NCI-H446 treated with DMSO at 0.1 percent for 48 hours (cell line): ENCODE data around the gene BMPER.

Experiments used
- DNase-seq: peaks from one replicate; lab custom pipeline; 2025; lab: John Stamatoyannopoulos, UW

The BMPER gene

DNA sequence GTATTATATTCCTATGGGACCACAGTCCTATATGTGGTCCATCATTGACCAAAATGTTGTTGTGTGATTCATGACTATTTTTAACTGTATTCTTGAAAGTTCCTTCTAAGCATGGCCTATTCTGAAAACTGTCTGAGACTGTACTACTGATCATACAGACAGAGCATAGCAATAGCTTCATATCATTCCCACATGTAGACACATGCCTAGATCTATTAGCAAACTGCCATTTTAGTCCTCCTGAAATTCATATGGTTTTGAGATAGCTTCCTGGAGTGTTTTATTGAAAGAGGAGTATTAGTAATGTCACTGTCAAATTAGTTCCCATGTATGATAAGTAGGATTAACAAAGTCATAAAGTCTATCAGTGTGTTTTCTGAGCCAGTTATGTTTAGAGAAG is 157.5 kb downstream of the BMPER start:
- no peak for DNase-seq

DNA sequence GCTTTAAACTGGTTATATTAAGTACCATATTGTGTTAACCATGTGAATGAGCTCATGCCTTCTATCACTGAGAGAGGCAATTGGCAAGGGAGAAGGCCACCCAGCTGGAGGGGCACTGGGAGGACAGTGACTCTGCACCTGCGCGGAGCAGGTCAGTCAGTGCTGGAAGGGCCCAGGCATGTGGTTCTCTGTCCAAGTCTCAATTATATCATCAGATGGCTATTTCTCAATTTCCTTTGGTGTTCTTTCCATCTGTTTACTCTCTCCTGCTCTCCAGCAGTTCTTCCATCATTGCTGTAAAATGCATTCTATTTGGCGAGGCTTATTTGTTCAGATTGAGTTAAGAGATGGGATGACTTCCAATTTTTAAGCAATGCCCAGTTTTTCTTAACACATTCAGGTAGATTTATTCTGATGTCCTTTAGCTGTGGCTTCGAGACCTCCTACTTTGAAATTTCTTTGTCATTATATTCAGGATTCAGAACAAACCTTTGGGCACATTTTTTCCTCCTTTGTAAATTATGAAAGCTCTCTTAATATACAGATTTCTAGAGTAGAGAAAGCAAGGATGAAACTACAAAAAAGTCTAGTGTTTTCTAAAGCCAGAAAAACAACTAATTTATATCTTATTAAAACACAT is 159.3 kb downstream of the BMPER start:
- peak; percentile 74 for DNase-seq

DNA sequence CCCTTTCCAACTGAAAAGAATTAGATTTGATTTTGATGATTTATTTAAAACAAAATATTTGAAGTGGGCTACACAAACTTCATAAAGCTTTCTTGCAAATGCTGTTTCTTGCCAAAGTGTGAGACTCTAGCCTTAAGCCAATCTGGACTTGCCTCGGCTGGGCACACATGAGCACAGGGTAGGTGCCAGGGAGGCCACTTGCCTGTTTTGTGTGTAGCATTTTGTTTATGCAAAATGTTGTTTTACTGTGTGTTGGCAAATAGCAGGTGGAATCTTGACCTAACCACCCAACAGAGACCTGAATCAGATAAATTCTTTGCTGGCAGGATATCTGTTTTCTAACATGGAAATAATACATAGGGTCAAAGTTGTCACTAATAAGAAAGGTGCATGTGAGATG is 161.1 kb downstream of the BMPER start:
- no peak for DNase-seq

DNA sequence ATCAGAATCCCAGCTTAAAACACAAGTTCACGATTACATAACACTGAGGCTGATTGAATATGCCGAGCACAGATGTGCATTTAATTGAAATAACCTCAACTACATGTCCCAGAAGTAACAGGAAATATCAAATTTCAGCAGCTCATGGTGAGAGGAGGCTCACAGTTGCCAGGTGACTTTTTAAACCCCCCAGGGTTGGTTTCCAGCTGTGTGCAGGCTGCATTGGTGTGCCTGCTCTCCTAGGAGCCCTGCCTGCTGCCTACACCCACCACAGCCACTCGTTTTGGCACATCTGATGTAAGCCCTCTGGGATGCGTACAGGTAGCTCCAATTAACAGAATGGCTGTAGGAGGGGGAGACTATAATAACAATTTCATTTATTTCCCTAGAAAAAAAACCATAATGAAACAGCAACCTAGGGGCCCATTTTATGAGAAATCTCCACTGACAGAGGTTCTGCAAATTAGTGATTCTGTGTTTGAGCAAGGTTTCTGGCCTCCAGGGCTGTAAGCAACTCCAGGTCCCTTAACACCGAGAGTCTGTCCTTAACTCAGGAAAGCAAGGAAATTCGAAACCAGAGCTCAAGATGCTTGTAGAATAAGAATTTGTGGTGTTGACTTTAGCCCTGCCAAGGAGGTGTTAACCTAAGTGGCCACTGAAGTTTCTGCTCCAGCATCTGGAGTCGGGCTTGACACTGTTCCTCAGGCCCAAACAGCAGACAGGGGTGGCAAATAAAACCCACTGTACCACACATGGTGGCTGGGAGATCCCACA is 161.9 kb downstream of the BMPER start:
- no peak for DNase-seq

DNA sequence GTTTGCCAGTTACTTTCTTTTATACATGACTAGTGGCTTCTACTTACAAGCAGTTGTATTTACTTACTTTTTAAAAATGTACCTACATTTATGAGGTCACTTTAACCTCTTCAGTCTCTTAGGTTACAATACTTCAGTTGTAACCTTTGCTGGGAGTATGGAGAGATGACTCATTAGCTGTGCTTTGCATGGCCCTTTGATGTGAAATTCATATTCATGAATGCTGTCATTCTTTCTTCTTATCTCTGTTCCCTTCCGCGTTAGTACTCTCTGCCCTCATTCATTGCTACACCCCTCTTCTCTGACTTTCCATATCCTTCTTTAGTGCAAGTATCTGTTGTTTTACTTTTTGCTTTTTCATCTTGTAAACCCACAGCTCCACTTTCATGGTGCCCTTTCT is 164.3 kb downstream of the BMPER start:
- DNase-seq = no peak

DNA sequence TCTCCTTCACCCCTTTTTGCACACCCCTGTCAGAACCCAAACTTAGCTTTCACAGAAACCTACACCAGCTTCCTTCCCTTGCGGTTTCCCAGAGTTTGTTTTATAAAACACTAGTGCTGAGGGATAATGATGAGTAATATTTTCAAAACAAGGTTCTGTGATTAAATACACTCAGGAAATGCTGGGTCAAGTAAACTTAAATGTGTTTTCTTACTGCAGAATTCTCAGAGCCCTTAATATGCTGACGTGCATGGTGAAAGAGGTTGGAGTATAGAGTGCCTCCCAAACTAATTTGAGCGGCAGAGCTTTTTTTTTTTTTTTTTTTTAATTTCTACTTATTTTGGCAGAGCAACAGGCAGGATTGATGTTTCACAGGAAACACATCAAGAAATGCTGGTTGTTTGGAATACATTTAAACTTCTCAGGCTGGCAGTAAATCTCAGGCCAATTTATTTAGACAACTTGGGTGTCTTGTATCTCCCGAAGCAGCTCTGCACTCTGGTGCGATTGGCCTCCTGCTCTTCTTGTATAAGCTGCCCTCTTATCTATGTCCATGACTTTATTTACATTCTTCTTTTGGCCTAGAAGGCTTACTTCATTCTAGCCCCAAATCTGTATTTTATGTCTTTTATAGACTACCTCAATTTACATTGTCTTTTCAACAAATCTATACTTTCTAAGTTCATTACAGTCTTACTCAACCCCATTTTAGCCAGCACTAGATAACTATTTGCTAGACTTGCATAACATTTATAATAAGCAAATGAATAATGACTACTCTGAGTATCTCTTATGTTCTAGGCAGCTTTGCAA is 165.4 kb downstream of the BMPER start:
- DNase-seq = no peak

DNA sequence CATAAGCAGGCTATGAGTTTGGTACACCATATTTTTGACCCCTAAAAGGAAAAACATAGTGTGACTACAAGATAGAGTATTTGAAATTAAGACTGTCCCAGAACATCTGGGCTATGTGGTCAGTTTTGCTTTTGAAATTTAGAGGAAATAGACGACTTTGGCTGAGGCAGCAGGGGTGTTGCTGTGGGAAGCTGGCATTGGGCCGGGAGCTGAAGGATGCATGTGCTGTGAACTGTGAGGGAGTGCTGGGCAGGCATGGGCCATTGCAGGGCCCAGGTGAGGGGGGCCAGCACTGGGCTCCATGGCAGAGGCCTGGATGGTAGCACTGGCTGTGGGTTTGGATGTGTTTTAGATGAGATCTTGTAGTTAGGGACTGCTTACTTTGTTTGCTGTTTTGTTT is 168.3 kb downstream of the BMPER start:
- no peak for DNase-seq

DNA sequence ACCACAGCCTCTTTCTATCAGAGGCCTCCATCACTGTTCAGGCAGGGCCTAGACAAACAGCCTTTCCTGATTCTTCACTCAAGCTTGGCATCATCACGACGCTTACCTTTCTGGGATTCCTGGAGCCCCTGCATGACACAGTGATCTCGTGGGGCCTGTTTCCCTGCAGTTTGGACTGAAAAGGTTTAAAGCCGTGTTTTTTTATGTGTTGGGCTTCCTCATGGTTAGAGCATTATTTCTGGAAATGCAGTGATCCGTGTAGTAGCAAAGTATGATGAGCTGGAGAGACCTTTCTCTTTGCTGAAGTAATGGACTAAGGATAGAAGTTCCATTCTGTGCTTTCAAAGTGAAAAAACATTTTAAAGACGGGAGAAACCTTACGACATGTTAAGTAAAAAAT is 169.1 kb downstream of the BMPER start:
- no peak for DNase-seq

DNA sequence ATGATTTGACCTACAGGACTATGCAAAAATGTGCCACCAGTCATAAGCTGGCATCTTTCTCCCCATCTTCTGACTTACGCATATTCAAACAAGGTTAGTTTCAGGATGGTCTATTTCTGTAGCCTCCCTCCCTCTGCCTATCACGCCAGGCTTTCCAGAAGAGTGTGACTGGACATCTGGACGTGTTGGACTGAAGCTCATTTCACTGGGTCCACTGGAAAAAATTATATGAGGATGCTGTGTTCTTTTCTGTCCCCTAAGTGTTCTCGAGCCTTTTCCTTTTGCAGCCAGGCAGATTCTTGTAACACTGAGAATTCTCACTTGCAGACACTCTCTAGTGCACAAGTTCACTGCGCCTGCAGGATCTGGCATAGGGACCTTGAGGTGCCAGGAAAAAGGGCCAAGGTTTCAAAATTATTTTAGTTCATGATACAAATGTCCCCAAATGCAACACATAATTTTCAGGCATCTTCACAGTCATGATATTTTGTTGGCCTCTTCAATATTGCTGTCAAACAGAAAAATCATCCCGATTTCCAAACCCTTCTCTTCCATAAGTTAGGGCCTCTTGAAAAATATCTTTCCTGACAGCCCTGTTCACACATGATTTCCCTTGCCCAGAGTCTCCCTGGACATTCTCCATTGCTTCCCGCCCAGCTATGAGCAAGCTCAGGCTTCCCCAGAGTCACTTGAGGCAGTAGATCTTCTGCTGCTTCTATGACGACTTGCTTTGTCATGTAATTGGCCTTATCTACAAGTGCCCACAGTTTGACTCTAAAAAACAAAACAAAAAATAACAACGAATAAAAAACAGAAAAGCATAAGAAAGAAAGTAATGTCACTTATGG is 170.4 kb downstream of the BMPER start:
- no peak for DNase-seq

DNA sequence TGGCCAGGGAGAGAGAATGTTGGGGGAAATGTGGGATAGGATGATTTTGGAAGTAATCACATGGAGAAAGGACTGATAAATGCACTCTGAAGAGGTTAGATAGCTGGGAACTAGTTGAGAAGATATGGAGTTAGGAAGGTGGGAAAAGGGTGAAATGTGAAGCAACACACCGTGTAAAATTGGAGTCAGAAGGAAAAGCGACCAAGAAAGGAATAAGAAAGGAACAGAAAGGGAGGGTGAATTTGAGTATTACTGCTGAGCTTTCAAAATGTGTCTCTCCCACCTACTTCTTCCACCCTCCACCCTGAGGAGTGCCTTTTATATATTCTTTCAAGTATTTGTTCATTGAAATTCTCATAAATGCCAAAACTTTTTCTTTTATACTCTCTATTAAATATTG is 171.8 kb downstream of the BMPER start:
- DNase-seq = no peak

DNA sequence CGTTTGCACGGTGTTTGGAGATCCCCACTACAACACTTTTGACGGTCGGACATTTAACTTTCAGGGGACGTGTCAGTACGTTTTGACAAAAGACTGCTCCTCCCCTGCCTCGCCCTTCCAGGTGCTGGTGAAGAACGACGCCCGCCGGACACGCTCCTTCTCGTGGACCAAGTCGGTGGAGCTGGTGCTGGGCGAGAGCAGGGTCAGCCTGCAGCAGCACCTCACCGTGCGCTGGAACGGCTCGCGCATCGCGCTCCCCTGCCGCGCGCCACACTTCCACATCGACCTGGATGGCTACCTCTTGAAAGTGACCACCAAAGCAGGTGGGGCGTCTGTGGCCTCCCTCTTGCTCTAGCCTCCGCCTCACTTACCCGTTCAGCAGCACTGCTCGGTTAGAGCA is 173.5 kb downstream of the BMPER start:
- DNase-seq = no peak

DNA sequence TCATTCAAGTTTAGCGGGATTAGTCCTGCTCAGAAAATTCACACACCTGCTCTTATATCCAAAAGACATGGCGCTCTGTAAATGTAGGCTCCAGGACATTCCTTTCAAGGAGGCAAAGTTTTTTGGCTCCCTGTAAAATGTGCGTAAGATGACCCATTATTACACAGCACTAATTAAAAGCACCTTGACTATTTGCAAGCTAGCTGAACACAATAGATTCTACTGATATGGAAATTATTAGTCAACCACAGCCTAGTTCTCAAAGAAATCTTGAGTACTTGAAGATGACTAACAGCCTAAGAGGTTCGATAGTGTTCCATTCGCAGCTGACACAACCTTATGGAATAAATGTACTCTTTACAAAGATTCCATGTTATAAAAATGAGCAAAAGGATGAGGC is 175.2 kb downstream of the BMPER start:
- DNase-seq = no peak

DNA sequence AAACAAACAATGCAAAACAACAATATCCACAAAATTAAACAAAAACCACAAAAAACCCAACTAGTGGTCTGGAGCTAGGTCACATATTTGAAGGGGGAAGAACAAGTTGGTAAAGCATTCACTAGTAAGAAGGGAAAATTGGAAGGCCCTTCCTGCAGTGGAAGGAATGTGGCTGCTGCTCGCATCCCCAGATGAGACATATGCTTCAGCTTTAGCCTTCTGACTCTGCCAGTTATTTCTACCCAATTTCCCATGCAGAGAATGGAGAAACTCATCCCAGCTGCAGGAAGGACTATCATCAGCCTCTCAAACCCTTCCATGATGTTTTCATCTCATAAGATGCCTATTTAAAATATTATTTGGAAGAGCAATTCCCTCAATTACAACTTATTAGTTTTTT is 176.6 kb downstream of the BMPER start:
- DNase-seq = no peak

DNA sequence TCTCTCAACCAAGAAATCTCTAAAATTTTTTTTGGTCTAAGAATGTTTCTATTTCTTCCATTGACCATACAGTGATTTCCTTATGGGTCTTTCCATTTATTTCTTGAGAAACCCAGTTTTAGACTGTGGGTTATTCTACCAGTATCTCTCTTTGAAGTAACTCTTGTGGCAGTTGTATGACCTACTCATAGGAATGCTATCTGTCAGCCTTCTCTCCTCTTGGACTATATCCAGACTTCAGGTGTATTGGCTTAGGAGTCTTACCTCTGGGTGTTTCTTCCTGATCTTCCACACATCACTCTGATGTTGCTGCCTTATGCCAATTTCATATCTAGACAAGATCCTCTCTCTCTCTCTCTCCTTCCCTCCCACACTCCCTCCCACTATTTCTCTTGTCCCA is 178.1 kb downstream of the BMPER start:
- no peak for DNase-seq

DNA sequence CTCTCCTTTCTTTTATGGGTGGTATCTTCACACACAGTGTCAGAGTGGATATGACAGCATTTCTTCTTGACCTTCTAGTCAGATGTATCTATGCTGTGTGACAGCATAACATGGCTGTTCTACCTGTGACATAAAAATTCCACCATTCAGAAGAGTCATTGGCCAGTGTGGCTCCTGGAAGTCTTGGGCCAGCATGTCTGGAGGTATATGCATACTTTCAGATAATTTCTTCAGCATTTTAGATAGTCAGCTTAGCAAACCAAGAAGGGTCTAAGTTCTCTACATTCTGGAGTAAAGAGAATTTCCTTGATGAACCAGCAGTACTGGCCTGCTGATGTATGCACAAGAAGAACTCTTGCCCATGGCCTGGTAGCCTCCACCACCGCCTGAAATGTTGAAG is 179.3 kb downstream of the BMPER start:
- no peak for DNase-seq

DNA sequence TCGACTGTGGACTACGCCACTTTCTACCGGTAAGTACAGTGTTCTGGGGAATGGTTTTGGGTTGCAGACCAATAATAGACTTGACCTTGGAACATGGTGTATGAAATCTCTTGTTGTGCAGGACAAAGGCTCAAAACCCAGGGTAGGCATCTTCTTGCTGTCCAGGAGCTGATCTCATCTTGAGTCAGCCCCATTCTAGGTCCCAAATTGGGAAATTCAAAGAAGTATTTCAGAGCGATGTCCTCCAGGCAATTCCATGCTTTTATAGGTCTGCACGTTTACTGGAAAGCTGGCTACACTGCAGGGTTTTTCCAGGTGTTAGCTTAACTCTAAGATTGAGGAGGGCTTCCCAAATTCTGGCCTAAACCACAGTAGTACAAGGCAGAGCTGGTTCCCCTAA is 180.7 kb downstream of the BMPER start:
- no peak for DNase-seq

DNA sequence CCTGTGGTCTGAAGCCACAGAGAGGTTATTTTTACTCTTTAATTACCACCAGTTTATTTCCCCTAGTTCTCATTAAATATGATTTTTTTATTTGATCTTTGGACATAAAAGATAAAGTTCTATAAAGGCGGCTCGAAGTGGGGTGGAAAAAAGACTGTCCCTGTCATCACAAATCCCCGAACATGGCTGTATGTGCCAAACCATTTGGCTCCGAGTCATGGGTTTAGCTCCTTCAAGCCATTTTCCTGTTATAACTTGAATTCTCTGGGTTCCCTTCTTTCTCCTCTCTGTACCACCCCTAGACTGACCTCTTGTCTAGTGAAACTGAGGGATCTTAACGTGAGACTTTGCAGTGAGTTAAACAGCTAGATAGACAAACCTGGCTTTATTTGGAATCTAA is 181.6 kb downstream of the BMPER start:
- no peak for DNase-seq

DNA sequence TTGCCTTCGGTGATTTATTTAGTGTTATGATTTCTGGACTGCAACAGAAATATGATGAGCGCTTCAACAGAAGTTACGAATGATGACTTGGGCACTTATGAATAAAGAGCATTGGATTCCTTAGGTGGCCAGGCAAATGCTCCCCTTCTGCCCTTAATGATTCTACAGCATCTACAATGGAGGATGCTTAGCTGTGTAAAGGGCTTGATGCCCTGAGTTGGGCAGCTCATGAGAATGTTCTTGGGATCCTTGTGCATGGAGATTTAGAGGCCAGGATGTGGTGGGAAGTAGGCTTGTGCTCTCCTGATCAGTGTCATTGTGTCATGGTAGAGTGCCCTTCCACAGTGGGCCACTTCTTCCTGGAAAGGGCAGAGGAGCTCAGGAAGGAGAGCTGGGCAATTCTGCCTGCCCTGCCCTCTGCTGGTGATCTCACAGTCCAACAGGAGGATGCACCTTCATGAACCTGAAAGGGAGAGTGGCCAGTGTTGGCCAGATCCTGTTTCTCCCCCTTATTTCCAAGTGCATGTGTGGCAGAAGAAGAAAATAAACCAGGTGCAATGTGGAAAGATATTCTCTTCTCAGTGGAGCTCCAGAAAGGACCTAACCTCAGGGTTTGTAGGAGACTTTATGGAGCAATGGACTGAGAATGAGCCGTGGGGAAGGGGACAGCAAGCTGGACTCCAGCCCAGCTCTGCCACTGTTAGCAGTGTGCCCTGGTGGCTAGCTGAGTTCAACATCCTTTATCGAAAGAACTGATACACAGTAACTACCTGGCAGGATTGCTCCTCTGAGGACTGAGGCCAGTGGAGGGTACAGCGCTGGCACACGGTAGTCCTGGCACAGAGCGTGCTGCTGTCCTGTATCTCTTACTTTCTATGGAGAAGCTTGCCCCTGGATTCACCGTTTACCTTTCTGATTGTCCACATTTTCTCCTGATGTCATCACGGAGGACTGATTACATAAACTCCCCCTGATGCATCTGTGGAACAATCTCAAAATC is 182.9 kb downstream of the BMPER start:
- DNase-seq = no peak

DNA sequence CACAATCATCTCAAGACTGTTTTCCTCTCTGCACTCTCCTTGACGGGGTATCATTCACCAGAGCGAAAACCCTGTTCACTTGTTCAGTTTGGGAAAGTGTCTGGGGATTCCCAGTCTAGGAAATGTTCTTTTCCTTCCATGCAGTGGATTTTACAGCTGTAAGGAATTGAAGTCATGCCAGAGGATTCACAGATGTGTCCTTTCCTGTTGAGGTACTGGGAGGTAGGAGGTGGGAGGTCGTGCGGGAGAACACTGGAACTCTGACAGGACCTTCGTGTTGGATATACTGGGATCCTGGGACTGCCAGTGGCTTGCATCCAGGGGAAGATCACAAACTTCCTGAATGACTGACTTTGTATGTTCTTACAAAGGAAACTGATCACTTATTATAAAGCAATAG is 185.5 kb downstream of the BMPER start:
- DNase-seq = no peak

DNA sequence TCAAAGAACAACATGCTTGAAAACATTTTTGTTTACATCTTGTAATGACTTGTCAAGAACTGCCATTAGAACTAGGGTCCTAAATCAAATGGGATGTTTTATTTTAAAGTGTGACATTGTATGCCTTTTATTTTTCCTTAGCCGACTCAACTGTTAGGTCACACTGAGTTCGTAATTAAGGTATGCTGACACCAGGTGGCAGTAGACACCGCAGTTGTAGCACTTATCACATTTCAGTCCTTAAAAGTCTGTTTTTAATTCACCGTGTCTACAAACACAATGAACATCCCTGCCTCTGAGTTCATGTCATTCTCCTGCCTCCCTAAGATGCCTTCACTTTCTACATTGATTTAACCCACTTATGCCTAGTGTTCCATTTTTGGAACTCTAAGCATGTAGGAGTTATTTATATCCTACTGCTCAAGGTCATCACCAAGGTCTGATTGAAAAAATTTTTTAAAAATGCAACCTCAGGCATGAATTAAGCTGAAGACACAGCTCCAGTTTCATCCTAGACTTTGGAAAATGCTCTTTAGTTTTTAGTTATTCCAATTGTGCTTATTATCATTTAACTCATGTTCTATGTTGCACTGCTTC is 186.1 kb downstream of the BMPER start:
- DNase-seq = no peak

DNA sequence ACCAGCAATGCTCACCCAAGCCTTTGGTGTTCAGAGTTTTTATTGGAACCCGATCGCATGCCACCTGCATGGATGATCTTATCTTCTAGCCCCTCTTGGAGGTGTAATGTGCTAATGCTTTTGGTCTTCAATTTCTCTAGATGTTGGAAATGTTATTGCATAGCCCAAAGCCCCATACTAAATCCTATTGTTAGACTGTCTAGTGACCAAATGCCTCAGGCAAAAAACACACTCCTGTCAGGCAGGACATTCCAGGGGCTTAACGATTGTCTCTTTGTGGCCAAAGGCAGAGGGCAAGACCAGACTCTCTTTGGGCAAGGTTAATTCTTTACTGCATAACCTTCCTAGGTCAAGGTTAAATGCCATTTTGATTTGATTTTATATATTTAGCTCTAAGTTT is 187.9 kb downstream of the BMPER start:
- no peak for DNase-seq
